NCI-H748 (cell line): ENCODE results near the gene SYT9.
"Not testable (repeated sequence)": the region's sequence is repeated elsewhere in the genome, so short reads cannot be mapped to it uniquely, and the experiment has no call there.

Source experiments
- DNase-seq: peaks from one replicate; lab custom pipeline; 2025; ENCODE audit not compliant: unreplicated experiment; lab: John Stamatoyannopoulos, UW

The SYT9 gene

DNA sequence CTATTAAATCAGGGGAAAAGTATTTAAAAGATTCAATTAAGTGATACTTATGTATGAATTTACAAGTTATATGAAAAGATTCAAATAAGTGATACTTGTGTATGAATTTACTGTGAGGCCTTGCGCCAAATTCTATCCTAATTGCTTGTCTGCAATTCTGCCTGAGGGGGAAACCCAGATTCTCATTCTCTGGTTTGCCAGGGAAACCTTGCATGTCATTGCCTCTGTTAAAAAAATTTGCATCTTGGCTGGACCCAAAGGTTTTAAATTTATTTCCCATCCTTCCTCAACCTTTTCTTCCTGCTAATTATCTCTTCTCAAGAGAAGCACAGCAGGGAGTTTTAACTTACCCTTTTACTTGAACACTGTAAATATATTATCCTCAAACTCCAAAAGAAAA, 247.4 kb downstream of the SYT9 start:
- DNase-seq, result no peak

DNA sequence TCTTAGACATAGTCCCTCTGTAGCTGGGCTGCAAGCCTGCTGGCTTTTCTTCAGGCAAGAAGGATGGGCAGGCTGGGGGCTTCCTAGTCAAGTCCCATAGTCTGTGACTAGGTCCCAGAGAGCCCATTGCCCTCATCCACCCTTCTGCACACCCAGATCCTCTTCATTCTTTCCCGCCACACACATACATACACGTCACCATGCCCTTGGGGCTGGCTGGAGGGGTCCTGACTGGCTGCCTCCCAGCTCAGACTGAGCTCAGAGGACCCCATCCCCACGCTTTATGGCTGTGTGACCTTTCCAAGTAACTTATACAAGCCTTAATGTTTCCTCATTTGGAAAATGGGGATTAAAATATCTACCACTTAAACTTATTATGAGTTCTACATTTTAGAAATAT, 248.5 kb downstream of the SYT9 start:
- DNase-seq, result no peak

DNA sequence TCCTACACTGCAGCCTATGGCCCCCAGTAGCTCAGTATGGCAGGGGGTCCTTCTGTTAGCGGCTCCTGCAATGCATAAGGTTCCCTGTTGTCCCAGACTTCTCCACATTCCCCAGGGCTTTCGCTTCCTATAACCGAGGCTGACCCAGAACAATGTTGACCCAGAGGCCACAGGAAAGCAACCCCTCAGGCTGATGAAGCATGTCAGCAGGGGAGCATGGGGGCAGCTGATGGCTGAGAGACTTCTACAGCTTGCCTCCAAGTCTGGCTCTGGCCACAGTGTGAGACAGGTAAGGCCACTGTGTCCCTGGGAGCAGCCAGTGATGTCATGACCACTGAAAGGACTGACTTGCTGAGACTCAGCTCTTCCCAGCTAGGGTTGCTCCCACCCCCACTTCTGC, 249.5 kb downstream of the SYT9 start:
- no peak for DNase-seq

DNA sequence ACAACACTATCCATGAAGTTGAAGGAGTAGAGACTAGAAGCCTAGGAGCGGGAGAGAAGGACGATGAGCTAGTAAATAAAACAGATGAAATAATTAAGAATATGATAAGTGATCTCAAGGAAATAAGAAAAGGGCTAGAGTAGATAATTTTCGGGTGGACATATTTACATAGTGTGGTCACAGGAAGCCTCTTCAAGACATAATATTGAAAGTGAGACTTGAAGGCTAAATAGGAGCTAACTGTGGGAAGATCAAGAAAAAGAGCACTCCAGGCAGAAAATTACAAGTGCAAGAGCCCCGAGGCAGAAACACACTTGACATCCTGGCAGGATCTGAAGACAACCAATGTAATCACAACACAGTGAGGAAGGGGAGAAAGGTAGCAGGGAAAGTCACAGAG, 250.2 kb downstream of the SYT9 start:
- DNase-seq, result no peak

DNA sequence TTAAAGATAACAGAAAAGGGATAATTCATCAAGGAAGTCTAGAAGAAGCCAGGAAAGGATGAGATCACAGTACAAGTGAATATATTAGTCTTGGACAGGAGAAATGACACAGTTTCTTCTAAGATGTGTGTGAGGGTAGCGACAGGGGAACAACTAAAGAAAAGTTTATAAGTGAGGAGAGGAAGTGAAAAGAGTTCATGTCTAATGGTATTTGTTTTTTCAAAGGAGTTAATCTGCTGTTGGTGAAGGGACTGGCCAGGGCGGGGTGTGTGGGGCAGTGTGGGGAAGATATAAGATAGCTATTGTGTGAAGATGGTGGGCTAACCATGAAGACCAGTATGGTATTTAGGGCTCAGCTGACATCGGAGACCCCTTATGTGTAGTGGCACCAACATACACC, 254.5 kb downstream of the SYT9 start:
- DNase-seq, result no peak

DNA sequence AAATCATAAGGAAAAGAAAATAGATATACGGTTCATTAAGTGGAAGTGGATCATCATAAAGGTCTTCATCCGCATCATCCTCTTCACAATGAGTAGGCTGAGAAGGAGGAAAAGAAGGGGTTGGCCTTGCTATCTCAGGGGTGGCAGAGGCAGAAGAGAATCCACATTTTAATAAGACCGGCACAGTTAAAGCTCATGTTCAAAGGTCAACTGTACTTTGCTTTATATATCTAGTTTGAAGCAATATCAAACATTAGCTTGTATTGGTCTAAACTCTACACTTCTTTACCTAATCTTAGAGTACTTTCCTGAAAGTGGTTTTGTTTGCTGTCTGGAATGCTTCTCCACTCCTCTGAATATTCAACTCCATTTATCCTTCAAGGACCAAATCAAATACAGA, 256.4 kb downstream of the SYT9 start:
- no peak for DNase-seq

DNA sequence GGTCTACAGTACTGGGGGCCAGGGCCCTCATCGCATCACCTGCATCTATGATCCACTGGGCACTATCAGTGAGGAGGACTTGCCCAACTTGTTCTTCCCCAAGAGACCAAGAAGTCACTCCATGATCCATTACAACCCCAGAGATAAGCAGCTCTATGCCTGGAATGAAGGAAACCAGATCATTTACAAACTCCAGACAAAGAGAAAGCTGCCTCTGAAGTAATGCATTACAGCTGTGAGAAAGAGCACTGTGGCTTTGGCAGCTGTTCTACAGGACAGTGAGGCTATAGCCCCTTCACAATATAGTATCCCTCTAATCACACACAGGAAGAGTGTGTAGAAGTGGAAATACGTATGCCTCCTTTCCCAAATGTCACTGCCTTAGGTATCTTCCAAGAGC, 258.3 kb downstream of the SYT9 start:
- DNase-seq, result no peak

DNA sequence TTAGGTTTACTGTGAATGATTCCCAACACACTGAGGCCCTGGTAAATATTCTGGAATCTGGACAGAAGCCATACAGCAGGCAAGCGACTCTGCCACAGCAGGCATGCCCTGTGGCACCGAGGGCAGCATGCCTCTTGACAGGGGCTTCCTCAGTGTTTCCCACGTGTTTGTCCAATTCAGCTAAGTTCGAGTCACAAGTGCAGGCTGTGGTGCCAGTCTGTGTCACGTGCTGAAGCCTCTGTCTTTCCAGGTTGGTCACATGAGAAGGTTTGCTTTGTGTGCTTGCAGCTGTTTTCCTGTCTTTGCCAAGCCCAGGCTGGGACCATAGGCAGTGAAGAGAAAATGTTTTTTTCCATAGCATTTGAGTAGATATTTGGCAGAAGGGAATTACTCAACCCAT, 259.7 kb downstream of the SYT9 start:
- peak; percentile 7 for DNase-seq

DNA sequence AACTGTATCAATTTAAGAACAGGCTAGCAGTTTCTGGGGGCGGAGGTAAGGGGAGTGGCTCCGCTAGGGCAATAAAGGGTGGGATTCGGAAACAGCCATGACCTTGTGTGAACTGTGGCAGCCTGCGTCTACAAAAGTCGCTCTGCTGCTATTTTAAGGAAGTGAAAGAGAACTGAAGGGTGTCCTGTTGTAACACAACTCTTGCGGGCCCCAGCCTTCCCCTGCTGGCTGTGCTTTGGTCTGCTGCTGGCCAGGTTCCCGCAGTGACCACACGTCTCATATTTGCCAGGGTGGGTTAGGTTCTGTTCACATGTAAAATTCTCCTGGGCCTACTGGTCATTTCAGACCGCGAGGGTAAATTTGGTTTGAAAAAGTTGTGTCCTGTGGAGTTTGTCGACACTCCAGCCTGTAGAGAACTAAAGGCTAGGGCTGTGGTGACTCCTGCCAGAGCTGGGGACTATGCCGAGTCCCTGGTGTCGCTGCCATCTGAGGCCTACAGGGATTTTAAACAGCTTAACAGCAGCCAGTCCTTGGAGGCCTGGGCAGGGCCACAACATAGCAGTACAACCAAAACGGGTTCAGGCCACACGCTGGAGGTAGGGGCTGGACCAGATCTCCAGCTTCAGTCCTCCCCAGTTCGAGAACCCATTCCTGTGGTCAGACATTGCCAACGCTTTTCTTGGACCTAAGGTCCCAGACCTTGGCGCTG, 261.0 kb downstream of the SYT9 start:
- no peak for DNase-seq

DNA sequence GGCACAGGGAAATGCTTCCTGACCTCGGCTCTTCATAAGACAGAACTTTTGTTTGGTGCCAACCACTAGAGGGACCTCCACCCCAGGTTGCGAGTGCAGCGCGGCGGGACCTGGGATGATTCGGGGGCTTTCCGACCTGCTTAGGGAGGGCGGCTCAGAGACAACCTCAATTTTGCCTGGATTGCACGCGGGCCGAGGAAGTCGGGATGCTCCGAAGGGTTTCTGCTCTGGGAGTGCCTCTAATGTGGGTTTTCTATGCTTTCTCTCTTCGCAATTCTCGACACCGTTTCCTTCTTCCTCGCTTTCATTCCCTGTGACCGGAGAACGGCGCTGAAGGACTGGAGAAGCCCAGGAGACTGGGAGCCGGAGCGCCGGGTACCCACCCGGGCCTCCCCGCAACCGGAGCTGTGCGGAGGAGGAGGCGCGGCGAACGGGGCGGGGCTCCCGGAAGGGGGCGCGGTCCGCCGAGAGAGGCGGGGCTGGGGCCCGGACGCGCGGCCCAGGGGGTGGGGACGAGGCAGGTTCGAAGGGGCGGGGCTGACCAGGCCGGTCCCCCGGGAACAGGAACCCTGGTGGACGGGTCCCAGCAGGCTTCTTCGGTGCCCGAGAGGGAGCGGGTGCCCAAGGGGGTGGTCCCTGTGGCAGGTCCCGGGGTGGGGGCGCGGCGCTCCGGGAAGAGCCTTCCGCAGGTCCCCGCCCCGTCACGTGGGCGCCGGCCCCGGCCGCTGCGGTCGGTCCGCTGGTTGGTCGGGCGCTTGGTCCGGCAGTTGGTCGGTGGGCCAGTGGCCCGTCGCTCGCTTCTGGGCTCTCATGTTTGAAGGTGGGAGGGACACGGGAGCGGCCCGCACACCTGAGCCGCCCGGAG, 261.8 kb downstream of the SYT9 start, which contains the start of gene PPFIBP2:
PPFIBP2 (plus strand) TSS at position 766 of the 865 bp plus-strand sequence. CDS start 35,477 bp downstream, outside the sequence.
- peak; percentile 73 for DNase-seq

DNA sequence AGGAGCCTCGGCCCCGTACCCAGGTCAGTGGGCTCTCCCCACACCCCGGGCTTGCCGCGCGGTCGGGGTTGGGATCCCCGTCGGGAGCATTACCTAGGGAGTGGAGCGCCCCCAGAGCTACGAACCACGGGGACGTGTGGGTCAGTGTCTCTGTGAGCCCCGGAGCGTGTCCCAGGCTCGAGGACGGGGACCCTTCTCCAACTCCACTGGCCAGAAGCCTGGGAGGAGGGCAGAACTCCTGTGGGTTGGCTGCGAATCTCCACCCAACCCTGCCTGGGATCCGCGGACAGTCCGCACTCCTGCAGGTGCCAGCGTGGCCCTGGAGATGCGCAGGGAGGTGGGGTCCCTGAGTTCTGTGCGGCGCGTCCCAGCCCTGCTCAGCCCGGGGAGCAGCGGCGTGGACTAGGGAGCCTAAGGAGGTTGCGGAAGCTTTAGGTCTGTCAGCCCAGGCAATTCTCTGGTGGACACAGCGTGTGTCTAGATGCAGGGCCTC, 262.4 kb downstream of the SYT9 start:
- DNase-seq, result peak; percentile 25

DNA sequence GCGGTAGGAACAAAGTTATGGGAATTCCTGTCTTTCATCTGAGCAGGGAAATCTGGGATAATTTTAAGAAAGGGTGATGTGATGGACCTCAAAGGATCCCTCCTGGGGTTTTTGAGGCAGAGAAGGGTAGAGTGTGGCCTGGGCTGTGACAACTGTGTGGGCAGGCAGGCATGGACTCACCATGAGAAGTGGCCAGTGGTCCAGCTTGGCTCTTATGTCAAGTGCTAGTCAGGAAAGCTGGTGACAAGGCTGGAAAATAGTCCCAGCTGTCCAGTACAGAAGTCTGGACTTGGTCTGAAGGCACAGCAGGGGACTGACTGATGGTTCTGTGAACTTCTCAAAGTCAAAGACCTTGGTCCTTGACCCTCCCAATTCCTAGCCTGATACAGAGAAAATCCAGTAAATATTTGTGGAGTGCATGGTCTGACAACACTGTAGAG, 263.8 kb downstream of the SYT9 start:
- no peak for DNase-seq

DNA sequence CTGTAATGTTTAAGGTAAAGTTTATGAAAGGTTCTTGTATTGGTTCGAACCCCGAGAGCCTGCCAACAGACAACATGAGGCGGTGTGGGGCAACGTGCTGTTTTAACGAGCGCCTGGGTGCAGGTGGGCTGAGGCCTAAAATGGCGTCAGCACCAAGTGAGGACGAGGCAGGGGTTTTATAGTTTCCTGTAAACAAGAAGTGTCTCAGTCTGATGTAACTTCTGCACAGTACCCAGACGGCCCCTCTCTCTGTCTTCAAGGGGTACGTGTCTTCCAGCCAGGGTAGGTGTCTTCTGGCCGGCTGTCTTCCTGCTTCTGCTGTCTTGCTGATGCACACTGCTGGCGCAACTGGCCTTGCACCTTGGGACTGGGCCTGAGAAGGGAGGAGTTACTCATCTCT, 264.8 kb downstream of the SYT9 start:
- DNase-seq, result no peak

DNA sequence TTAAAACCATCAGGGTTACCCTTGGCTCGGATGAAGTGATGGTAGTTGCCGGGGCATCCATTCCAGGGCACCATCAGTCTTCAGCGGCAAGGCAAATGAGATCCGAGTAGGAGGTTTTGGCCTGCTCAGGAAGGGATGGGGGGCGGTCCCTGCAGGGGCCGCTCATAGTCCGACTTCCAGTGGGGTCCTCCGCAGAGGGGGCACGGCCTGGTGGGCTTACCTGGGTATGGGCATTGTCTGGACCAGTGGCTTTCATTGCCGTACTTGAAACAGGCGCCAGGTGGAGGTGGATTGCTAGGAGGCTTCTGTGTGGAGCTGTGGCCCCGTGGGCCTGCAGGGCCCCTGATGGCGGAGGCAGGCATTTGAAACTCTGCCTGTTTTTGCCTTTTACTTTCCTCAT, 266.0 kb downstream of the SYT9 start:
- DNase-seq, result not testable (repeated sequence)
